ENCODE measurements around the gene EPHA4.

The EPHA4 gene

DNA sequence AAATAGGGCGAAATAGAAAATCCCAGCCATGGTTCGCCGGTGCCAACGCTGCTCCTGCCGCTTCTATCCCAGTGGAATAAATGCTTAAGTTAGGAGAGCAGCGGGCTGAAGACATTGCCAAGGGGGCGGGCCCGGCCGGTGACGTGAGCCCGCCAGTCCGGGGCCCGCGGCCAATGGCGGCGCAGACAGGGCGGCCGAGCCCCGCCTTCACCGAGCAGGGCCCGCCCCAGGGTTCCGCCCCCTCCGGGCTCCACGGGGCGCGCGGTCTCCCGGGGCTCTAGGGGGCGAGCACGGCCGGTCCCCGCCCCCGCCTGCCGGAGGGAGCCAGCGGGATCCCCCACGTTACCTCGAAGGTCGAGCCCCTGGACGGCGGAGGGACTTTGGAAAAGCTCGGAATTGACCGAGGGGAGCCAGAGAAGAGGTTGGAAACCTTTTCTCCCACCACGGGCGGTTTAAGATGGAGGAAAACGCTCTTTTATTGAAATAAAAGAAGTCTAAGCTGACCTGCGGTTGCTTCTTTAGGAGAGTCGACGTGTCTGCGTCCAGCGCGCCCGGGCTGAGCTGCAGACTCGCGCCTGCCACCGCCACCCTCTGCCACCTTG is at the start of gene EPHA4:
Gene EPHA4 (minus strand): TSS at position 86 of the 602 bp plus-strand sequence. CDS start 56 bp downstream, at position 30.
- DNase-seq: peak; percentile 74

- DNase-seq: no peak
Observed at GRCh38 chr2:221618007-221618406, 45.9 kb upstream of the EPHA4 start.

DNA sequence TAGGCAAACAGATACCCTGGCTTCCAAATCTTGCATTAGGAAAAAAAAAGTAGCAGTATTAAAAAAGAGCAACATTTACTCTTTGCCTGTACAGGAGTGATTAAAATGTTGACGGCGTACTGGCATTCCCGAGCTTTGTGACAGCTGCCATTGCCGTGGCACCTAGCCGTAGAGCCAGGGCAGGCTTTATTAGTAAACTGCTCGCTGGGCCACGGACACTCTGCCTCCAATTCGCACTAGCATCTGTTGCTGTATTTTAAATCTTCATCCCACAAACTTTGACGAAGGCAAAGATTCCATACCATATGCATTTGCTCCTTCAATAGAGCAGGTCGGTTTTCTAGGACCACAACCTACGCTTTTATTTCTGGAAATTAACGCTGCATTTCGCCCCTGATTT is 44.5 kb upstream of the EPHA4 start:
- no peak for DNase-seq

DNA sequence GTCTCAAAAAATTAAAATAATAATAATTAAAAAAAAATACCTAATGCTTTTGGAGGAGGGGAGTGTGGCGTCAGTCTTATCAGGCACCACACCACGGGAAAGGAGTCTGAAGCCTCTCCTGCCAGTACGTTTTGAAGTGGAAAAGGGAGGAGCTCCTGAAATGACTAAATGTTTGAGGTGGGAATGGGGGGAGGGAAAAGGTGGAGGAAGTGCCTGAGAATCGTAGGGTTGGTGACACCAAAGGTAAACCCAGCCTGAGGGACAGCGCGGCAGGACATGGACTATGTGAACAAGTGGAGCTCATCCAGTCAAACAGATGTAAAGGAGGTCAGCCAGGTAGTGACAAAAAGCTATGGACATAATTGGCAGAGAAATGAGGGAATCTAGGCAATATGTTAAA is 42.2 kb upstream of the EPHA4 start:
- no peak for DNase-seq

DNA sequence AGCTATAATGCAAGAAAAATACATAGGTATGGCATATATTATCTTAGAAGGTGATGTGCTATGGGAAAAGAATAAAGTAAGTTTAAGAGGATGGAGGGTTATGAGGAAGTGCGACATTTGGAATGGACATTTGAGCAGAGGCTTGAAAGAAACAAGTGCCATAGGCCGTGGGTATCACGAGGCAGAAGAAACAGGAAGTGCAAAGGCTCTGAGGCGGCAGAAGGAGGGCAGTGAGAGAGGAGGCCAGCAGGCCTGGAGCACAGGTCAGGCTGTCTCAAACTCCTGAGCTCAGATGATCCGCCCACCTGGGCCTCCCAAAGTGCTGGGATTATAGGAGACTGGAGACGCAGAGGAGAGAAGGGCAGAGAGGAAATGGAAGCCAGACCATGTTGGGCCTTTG is 40.7 kb upstream of the EPHA4 start:
- no peak for DNase-seq

GRCh38 chr2:221612161-221612560 is 40.1 kb upstream of the EPHA4 start:
- no peak for DNase-seq

DNA sequence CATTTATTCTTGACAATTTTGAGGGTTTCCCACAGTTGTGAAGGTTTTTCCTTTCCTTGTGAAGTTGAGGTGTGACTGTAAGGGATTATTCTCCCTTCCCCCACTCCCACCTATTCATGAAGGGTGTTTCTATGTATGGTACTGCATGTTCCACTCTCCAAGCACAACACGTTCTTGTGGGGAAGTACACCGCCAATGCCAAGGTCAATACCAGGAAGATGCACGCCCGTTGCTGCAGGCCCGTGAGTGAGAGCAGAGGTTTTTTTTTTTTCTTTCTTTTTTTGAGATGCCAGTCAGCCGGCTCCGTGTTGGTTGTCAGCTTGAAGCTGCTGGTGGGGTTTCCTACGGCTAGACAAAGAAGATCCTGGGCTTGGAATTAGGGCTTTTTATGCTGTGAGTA is 38.6 kb upstream of the EPHA4 start:
- DNase-seq: no peak

DNA sequence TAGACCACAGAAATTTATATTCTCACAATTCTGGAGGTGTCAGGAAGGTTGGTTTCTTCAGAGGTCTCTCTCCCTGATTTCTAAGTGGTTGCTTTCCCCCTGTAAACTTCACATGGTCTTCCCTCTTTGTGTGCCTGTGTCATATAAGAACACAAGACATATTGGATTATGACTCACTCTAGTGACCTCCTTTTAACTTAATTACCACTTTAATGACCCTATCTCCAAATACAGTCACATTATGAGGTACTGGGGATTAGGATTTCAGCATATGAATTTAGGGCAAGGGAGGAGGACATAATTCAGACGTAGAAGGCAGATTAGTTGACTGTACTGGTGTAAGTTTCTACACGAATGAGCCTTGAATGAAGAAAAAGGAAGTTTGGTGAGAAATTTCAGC is 38.2 kb upstream of the EPHA4 start:
- no peak for DNase-seq

GRCh38 chr2:221608442-221608841 is 36.3 kb upstream of the EPHA4 start:
- no peak for DNase-seq

- DNase-seq: no peak
Observed at GRCh38 chr2:221606424-221606823, 34.3 kb upstream of the EPHA4 start.

DNA sequence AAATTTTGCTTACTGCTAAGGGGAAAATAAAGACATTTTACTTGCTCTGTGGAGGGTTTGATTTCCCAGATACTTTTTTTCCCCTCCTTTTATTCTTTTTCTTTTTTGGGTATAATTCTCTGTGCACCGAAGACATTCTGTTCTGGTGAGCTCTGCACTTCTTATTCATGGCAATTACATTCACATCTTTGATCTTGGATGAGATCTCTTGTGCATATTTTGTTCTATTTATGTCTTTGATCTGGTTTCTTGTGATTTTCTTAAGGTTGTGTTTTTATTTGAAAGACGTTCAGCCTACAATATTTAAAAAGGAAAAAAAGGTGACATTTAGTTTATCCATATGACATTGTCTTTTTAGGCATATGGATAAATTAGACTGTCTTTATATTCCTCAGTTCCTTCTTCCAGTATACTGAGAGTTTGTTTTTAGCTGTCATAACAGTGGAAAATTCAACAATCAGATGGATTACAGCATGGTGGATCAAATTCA is 33.7 kb upstream of the EPHA4 start:
- DNase-seq: no peak

DNA sequence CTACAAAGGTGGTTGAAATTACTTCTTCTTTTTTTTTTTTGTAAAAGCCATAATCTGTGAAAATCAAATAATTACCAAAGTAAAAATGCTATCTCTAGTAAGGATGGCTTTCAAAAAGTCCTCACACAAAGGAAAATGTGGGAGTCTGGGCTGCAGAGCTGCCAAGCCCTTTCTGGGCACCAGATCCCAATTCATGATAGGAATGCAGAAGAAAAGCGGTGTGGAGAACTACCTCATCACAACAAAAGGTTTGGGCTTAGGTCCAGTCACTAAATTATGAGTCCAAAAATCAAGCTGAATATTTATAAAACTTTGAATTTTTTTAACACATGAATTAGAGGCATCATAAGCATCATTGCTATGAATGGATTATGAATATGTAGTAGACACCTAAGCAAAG is 30.8 kb upstream of the EPHA4 start:
- DNase-seq: no peak

- DNase-seq: no peak
Observed at GRCh38 chr2:221601376-221601775, 29.3 kb upstream of the EPHA4 start.

GRCh38 chr2:221600388-221600787 is 28.3 kb upstream of the EPHA4 start:
- no peak for DNase-seq

GRCh38 chr2:221596192-221596591 is 24.1 kb upstream of the EPHA4 start:
- DNase-seq: no peak

- no peak for DNase-seq
Observed at GRCh38 chr2:221590861-221591365, 18.8 kb upstream of the EPHA4 start.

DNA sequence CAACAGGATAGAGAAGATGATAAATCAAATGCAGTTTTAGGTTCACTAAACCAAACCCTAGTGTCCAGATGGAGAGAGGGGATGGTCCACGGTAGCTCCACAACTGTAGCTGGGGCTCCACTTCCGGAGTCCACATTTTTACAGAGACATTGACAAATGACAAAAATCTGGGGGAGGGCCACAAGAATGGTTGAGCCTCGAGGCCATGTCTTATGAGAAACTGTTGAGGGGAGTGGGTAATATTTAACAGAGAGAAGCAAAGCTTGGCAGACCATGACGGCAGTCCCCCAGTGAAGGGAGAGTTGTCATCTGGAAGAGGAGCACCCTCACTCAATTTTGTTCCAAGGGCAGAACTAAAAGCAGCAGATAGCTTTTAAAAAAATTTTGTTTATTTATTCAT is 17.6 kb upstream of the EPHA4 start:
- DNase-seq: no peak

GRCh38 chr2:221588306-221588985 is 16.3 kb upstream of the EPHA4 start:
- DNase-seq: no peak

- no peak for DNase-seq
Observed at GRCh38 chr2:221581986-221582385, 9.9 kb upstream of the EPHA4 start.

- DNase-seq: no peak
Observed at GRCh38 chr2:221574231-221574570, 2.1 kb upstream of the EPHA4 start.

DNA sequence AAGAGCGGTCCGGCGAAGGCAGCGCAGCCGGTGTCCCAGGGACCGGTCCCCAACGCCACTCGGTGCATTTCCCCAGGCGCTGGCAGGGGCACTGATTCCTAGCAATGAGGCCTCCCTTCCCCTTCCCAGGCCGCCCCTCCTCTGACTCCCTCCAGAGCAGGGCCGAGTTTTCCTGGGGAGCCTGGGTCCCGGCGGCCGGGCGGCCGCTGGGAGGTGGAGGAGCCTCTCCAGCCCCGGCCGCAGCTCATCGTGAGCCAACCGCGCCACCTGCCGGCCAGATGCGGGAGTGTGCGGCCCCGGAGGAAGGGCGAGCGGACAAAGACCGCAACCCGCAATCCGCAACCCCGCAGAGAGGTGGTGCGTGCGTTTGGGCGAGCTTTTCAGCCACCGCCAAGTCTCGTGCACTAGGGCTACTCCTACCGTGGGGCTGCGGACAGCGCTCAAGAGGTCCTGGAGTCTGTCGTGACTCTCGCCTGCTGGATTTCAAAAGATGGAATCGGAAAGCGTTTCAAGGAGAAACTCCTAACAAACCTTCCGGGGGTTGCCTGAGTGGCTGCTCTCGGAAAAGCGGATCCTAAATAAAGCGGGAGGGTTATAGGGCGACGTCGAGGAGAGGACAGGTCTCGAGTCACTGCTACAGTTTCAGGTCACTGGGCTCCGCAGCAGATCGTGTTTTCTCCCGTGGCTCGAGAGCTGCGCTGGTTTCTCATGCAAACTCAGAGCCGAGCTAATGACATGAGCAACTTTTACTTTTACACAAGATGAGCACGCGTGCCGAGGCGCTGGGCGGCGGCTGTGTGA is 1.5 kb upstream of the EPHA4 start:
- DNase-seq: peak; percentile 42

DNA sequence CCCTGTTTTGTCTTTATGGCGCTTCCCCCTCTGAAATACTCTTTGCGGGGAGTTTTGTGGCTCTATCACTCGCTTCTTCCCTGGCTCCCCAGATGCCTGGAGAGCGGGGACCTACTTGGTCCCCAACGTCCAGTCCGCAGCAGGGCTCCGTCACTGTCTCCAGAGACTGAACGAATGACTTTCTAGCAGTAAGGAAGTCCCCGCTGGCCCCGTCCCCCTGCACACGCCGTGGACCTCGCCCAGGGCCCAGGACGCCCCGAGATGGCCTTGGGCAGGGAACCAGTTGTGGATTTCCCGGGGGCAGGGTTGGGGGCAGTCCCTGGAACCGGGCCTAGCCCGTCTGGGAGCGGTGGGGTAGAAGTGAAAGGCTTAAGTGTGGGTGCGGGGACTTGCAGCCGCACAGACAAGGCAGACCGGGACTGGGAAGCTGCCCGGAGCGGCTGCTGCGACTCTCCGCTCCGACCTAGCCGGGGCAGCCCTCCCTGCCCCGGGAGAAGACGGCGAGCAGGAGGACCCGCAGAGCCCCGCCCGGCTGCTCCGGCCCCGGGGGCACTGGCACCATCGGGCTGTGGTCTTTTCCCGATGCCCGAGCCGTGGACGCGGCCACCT is 821 bp upstream of the EPHA4 start:
- DNase-seq: no peak

DNA sequence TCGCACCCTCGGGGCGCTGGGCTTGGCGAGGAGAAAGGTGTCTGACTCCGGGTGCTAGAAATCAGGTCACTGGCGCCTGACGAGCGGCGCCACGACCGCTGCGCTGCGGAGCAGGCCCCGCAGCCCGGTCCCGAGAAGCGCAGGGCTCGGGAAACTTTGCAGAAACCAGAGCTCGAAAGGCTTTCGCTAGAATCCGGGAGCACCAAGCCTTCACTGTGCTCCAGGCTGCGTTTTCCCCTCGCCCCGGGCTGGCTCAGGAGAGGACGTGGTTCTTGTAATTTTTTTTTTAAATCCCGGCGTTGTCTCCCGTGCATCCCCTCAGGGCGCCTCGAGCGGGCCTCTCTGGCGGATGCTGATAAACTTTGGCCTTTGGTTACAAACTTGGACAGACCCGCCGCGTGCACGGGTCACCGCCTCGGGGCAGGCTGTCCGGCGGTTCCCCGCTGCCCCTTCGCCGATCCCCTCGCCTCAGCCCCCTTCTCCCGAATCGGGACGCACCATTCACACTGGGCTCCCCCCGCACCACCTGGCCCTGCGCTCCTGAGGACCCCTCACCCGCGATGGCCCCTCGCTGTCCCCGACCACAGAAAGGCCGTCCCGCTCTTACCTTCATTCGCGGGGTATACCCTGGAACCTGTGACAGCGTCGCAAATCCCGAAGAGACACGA is 419 bp downstream of the EPHA4 start:
- DNase-seq: peak; percentile 11
